Uterus (tissue), 2 donors: ENCODE results near the gene ADPRM.

Source experiments
- POLR2A ChIP-seq, 2 donors: fragments of 450-650 bp; IDR thresholded peaks; one replicate each; pipeline ENCODE4 v1.6.1; 2016; ENCODE audit warnings: antibody characterized with exemption in 2 of 2, mild to moderate bottlenecking in 1 of 2, moderate library complexity in 1 of 2
- TF ChIP-seq, protein P1 (sequence below), 4 experiments: fragments of 200-600 bp in 2 of 4; fragments of 450-650 bp in 2 of 4; sonication (generic) in 2 of 4; IDR thresholded peaks; one replicate each; pipeline ENCODE4 v1.5.1; 2016 to 2019; ENCODE audit warnings: antibody characterized with exemption in 4 of 4, mild to moderate bottlenecking in 2 of 4, moderate library complexity in 1 of 4

DNA sequence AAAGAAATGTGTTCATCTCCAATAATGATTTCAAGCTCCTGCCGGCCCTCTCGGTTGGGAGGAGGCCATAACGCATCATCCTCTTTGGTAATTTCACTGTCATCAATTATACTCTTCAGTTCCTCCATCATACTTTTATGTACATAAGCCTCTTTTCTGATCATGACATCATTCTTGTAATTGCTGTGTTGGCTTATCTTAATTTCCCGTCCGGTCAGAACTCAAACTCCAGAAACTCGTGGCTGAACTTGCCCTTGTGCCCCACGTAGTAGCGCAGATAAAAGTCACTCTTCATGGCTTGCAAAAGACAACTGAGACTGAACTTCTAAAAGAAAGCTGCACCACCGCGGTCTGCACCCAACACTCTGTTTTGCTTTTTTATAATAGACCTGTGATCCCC lies 18.8 kb downstream of the ADPRM start:
- TF ChIP-seq, protein P1, sequence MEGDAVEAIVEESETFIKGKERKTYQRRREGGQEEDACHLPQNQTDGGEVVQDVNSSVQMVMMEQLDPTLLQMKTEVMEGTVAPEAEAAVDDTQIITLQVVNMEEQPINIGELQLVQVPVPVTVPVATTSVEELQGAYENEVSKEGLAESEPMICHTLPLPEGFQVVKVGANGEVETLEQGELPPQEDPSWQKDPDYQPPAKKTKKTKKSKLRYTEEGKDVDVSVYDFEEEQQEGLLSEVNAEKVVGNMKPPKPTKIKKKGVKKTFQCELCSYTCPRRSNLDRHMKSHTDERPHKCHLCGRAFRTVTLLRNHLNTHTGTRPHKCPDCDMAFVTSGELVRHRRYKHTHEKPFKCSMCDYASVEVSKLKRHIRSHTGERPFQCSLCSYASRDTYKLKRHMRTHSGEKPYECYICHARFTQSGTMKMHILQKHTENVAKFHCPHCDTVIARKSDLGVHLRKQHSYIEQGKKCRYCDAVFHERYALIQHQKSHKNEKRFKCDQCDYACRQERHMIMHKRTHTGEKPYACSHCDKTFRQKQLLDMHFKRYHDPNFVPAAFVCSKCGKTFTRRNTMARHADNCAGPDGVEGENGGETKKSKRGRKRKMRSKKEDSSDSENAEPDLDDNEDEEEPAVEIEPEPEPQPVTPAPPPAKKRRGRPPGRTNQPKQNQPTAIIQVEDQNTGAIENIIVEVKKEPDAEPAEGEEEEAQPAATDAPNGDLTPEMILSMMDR (IDR thresholded peaks at IDR 0.05), result no peak
- TF ChIP-seq POLR2A (IDR thresholded peaks at IDR 0.05), result no peak
